K562 (cell line): ENCODE measurements around the gene ZMAT2. TPM values are rescaled to one million over a fixed set of nuclear protein-coding genes. Genes with fewer than 3 reads are reported as not detected.

ENCODE experiments used
- CCNT2 ChIP-seq: IDR thresholded peaks from 2 replicates; pipeline ENCODE4 v1.6.1; 2011; ENCODE audit warnings: borderline replicate concordance, low read depth, mild to moderate bottlenecking, moderate library complexity, mixed read lengths, low read length; ENCODE audit not compliant: insufficient read length; ENCODE audit errors: extremely low read depth
- CHD2 ChIP-seq: IDR thresholded peaks from 2 replicates; pipeline ENCODE4 v1.6.1; 2011; ENCODE audit warnings: low read depth, low read length
- CHD7 ChIP-seq: fragments of 200-600 bp; sonication (generic); IDR thresholded peaks from one replicate; pipeline ENCODE4 v1.6.1; 2012; ENCODE audit warnings: mild to moderate bottlenecking, low read depth, low read length, inconsistent platforms
- KAT2B ChIP-seq: IDR thresholded peaks from one replicate; pipeline ENCODE4 v1.6.1; 2012; ENCODE audit warnings: low read depth, mild to moderate bottlenecking, control low read depth, inconsistent platforms, low read length, moderate library complexity
- KAT7 ChIP-seq: sonication (generic); formaldehyde crosslinking; IDR thresholded peaks from 2 replicates; pipeline ENCODE4 v1.8.0; 2022; ENCODE audit warnings: missing genetic modification reagents, mild to moderate bottlenecking, borderline replicate concordance
- MEF2D ChIP-seq: conservative IDR thresholded peaks from 2 replicates; pipeline ENCODE4 v1.6.1; 2016; ENCODE audit warnings: low read depth, missing genetic modification characterization, missing compliant biosample characterization
- RFX1 ChIP-seq: fragments of 450-650 bp; IDR thresholded peaks from 2 replicates; pipeline ENCODE4 v1.6.1; 2016; ENCODE audit warnings: mild to moderate bottlenecking, moderate library complexity
- TCF3 ChIP-seq: sonication (generic); formaldehyde crosslinking; IDR thresholded peaks from 2 replicates; pipeline ENCODE4 v1.4.0; 2020; ENCODE audit warnings: mild to moderate bottlenecking, missing genetic modification reagents
- ZBED1 ChIP-seq: IDR thresholded peaks from 2 replicates; pipeline ENCODE4 v1.6.1; 2014
- ZBTB26 ChIP-seq: fragments of 450-650 bp; formaldehyde crosslinking; IDR thresholded peaks from 2 replicates; pipeline ENCODE4 v1.4.0; 2022; ENCODE audit warnings: missing genetic modification characterization
- ZC3H11A ChIP-seq: IDR thresholded peaks from 2 replicates; pipeline ENCODE4 v1.6.1; 2012; ENCODE audit warnings: low read depth, low read length, improper control_type of control experiment
- ZNF280B ChIP-seq: fragments of 250-450 bp; sonication (Bioruptor Pico); IDR thresholded peaks from 2 replicates; pipeline ENCODE4 v1.5.1; 2021; ENCODE audit warnings: mild to moderate bottlenecking
- ZNF436 ChIP-seq: fragments of 250-450, 450-650 bp; sonication (Bioruptor Pico); formaldehyde crosslinking; IDR thresholded peaks from 2 replicates; pipeline ENCODE4 v1.7.0; 2020; ENCODE audit warnings: mild to moderate bottlenecking
- ZNF707 ChIP-seq: fragments of 250-450 bp; sonication (Bioruptor Pico); conservative IDR thresholded peaks from 2 replicates; pipeline ENCODE4 v1.8.0; 2022; ENCODE audit warnings: inconsistent platforms, mild to moderate bottlenecking, moderate library complexity
- polyA plus RNA-seq, 8 experiments: library from polyadenylated mRNA; depleted of rRNA in 4 of 8; stranded (reverse) in 5 of 8; unstranded in 3 of 8; fragments of >200 nt; fragmentation: Nextera tagmentation in 2 of 8; fragmentation: Illumina TruSeq in 1 of 8; extraction: Ambion mirVana in 2 of 8; extraction: Trizol in 1 of 8; gene quantifications; 2 replicates each; pipeline versions ENCODE4 v1.2.1 to v1.2.3, GENCODE V29; 2011 to 2014; ENCODE audit warnings: inconsistent platforms in 1 of 8, missing spikeins in 1 of 8
- total RNA-seq, 7 experiments: library from RNA; depleted of rRNA in 6 of 7; stranded (reverse); fragments of >200 nt in 6 of 7; fragmentation: Illumina TruSeq in 2 of 7; extraction: Trizol in 2 of 7; gene quantifications; 2 replicates each; pipeline versions ENCODE4 v1.2.1 to v1.2.3, GENCODE V29; 2011 to 2021; ENCODE audit warnings: low replicate concordance in 1 of 7

ZMAT2 gene
- total and polyA plus RNA-seq, 9 of the 15 experiments (the other 6 are each of a cell fraction or from before 2014, with no cell fraction given) = 44.2 to 101 (median 69.2) TPM

GRCh38 chr5:140725799-140726471 lies 25.7 kb downstream of the ZMAT2 start (continued):
- TF ChIP-seq CHD7 (no peak), CHD2 (peak; percentile 57; the same call in 1 of the 2 replicates), MEF2D (tag) (0 out of 2 replicates have a peak, but pooled peaks have one; percentile 45), ZBTB26 (CRISPR knock-in tag) (no peak), ZNF436 (CRISPR knock-in tag) (no peak), KAT2B (no peak), KAT7 (CRISPR knock-in tag) (no peak), ZNF280B (no peak), ZC3H11A (no peak), RFX1 (peak; percentile 53; the same call in 1 of the 2 replicates), CCNT2 (no peak), ZNF707 (CRISPR knock-in tag) (no peak), TCF3 (no peak; the same call in 1 of the 2 replicates), ZBED1 (no peak)
